Loucy (cell line): ENCODE results near the gene RPS18.

Experiments
- H2AFZ ChIP-seq: fragments of 200-600 bp; sonication (generic); 2 replicates; pipeline ENCODE4 v1.6.0; 2016; ENCODE audit warnings: antibody characterized with exemption, mild to moderate bottlenecking, low read length, moderate library complexity
- H3F3A ChIP-seq: fragments of 200-600 bp; 2 replicates; pipeline ENCODE4 v1.6.0; 2016; ENCODE audit warnings: antibody characterized with exemption, low read depth, mild to moderate bottlenecking
- H3K27me3 ChIP-seq: fragments of 200-600 bp; sonication (generic); 2 replicates; pipeline ENCODE4 v1.6.1; 2014; ENCODE audit warnings: low read length, mild to moderate bottlenecking; ENCODE audit not compliant: insufficient read depth, poor library complexity, severe bottlenecking
- H3K36me3 ChIP-seq: fragments of 200-600 bp; sonication (generic); 2 replicates; pipeline ENCODE4 v1.6.1; 2016; ENCODE audit warnings: low read length; ENCODE audit not compliant: insufficient read depth
- H3K4me1 ChIP-seq: fragments of 200-600 bp; sonication (generic); 2 replicates; pipeline ENCODE4 v1.5.1; 2014; ENCODE audit warnings: low read length, mild to moderate bottlenecking; ENCODE audit not compliant: insufficient read depth, poor library complexity, severe bottlenecking
- H3K4me2 ChIP-seq: fragments of 200-600 bp; sonication (generic); 2 replicates; pipeline ENCODE4 v1.6.0; 2014; ENCODE audit warnings: antibody characterized with exemption, low read length, low read depth, mild to moderate bottlenecking; ENCODE audit not compliant: poor library complexity, severe bottlenecking
- H3K4me3 ChIP-seq: fragments of 200-600 bp; sonication (generic); 2 replicates; pipeline ENCODE4 v1.5.1; 2014; ENCODE audit warnings: low read length, mild to moderate bottlenecking, mixed read lengths; ENCODE audit not compliant: poor library complexity, severe bottlenecking
- H3K79me2 ChIP-seq: fragments of 200-600 bp; sonication (generic); 2 replicates; pipeline ENCODE4 v1.6.1; 2014; ENCODE audit warnings: low read length; ENCODE audit not compliant: insufficient read depth
- H3K9ac ChIP-seq: fragments of 200-600 bp; sonication (generic); 2 replicates; pipeline ENCODE4 v1.6.0; 2014; ENCODE audit warnings: mild to moderate bottlenecking, low read depth, low read length, moderate library complexity; ENCODE audit not compliant: poor library complexity, severe bottlenecking
- H3K9me2 ChIP-seq: fragments of 200-600 bp; sonication (generic); replicated peaks from 2 replicates; pipeline ENCODE4 v1.6.1; 2016; ENCODE audit warnings: low read depth, low read length, mixed read lengths
- H3K9me3 ChIP-seq: fragments of 200-600 bp; sonication (generic); 2 replicates; pipeline ENCODE4 v1.6.1; 2014; ENCODE audit warnings: mild to moderate bottlenecking, antibody characterized with exemption, low read length, low read depth; ENCODE audit not compliant: insufficient read depth
- H4K20me1 ChIP-seq: fragments of 200-600 bp; sonication (generic); 2 replicates; pipeline ENCODE4 v1.6.0; 2014; ENCODE audit warnings: antibody characterized with exemption, low read length, mild to moderate bottlenecking; ENCODE audit not compliant: insufficient read depth, poor library complexity, severe bottlenecking
- CTCF ChIP-seq: fragments of 200-600 bp; sonication (generic); conservative IDR thresholded peaks from 2 replicates; pipeline ENCODE4 v1.5.1; 2014; ENCODE audit warnings: mild to moderate bottlenecking, antibody characterized with exemption, low read length
- EZH2phosphoT487 ChIP-seq: fragments of 200-600 bp; IDR thresholded peaks from 2 replicates; pipeline ENCODE4 v1.6.1; 2018; ENCODE audit warnings: antibody characterized with exemption, mild to moderate bottlenecking, moderate library complexity, borderline replicate concordance

Gene RPS18

GRCh38 chr6:33236328-33236727, 35.5 kb upstream of the RPS18 start:
- H3K4me3 ChIP-seq = no peak overlapping the region

GRCh38 chr6:33236852-33237251, 35.0 kb upstream of the RPS18 start:
- H3K9ac ChIP-seq = no peak overlapping the region
- no peaks in the 10 kb centered on the region for H3K9me2 ChIP-seq
- H3K79me2 ChIP-seq = no peaks in the 10 kb centered on the region
- no peaks in the 10 kb centered on the region for H4K20me1 ChIP-seq
- no peak overlapping the region for H3K4me3 ChIP-seq
- TF ChIP-seq CTCF (no peak), EZH2phosphoT487 (no peak)
- peaks cover 4% of the 10 kb centered on the region for H3K4me1 ChIP-seq
- H3K9me3 ChIP-seq = no peaks in the 10 kb centered on the region
- H3F3A ChIP-seq = no peaks in the 10 kb centered on the region
- H2AFZ ChIP-seq = no peak overlapping the region
- no peaks in the 10 kb centered on the region for H3K36me3 ChIP-seq
- no peaks in the 10 kb centered on the region for H3K27me3 ChIP-seq
- H3K4me2 ChIP-seq = no peak overlapping the region

More at GRCh38 chr6:33236328-33236727, 35.5 kb upstream of the RPS18 start:
- H3K9me2 ChIP-seq = no peaks in the 10 kb centered on the region
- no peaks in the 10 kb centered on the region for H3K36me3 ChIP-seq
- peaks cover 4% of the 10 kb centered on the region for H3K4me1 ChIP-seq
- no peak overlapping the region for H3K9ac ChIP-seq
- no peaks in the 10 kb centered on the region for H3F3A ChIP-seq
- H3K27me3 ChIP-seq = no peaks in the 10 kb centered on the region
- no peaks in the 10 kb centered on the region for H4K20me1 ChIP-seq
- TF ChIP-seq EZH2phosphoT487 (no peak), CTCF (no peak)
- no peaks in the 10 kb centered on the region for H3K79me2 ChIP-seq
- H3K4me2 ChIP-seq = no peak overlapping the region
- H3K9me3 ChIP-seq = no peaks in the 10 kb centered on the region
- H2AFZ ChIP-seq = no peak overlapping the region

GRCh38 chr6:33237741-33238140, 34.1 kb upstream of the RPS18 start:
- Histone ChIP-seq H3K9me2 (no peaks in the 10 kb centered on the region), H3F3A (no peaks in the 10 kb centered on the region), H3K27me3 (no peaks in the 10 kb centered on the region), H3K9ac (no peak overlapping the region), H3K4me1 (peaks cover 4% of the 10 kb centered on the region), H3K79me2 (no peaks in the 10 kb centered on the region), H3K4me3 (no peak overlapping the region), H3K4me2 (no peak overlapping the region), H3K9me3 (no peaks in the 10 kb centered on the region), H3K36me3 (no peaks in the 10 kb centered on the region), H4K20me1 (no peaks in the 10 kb centered on the region), H2AFZ (no peak overlapping the region)
- TF ChIP-seq EZH2phosphoT487 (no peak), CTCF (no peak)
